DND-41 (cell line): Measurements from ENCODE around the gene RBM26.

Experiments used
- CTCF ChIP-seq: IDR thresholded peaks from 2 replicates; pipeline ENCODE4 v1.5.1; 2012; ENCODE audit warnings: borderline replicate concordance, low read length, moderate library complexity, mild to moderate bottlenecking; ENCODE audit not compliant: poor library complexity, severe bottlenecking; ENCODE audit errors: extremely low read depth
- EZH2 ChIP-seq: IDR thresholded peaks from 3 replicates; pipeline ENCODE4 v1.6.1; 2012; ENCODE audit warnings: borderline replicate concordance, low read depth, mild to moderate bottlenecking, moderate library complexity, low read length, inconsistent platforms; ENCODE audit not compliant: severe bottlenecking

DNA sequence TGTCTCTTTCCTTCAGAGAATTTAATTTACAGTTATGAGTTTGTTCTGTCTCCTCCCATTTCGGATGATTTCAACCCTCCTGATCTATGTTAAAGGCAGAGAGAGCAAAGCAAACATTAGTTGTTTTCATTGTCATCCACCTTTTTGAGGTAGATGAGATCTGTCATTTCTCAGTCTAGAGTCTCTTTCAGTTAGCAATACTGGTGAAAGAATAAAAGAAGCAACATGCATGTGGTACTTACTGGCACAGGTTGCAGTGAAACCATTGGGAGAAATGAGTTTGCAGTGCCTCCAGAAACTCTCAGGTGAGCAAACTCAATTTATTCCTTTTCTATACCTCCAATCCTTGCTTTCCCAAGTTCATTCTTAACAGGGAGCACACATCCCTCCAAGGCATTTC is 99.4 kb downstream of the RBM26 start:
- TF ChIP-seq EZH2 = no peak
- TF ChIP-seq CTCF = no peak
